K562 (cell line): Measurements from ENCODE around the gene PDCD1. TPM values are rescaled to one million over a fixed set of nuclear protein-coding genes. Genes with fewer than 3 reads are reported as not detected.

Experiments used
- ATAC-seq: fragments of 200-7000 bp; cut with Tn5 transposase; 3 replicates; pipeline ENCODE4 v1.9.1; 2020; ENCODE audit warnings: moderate library complexity
- BruUV-seq: library from RNA; stranded (reverse); fragments of 400-500 nt; replicated peaks from 2 replicates; lab custom pipeline; 2021; lab: Mats Ljungman, UMichigan
- CTCF ChIA-PET: fragments of 300-600 bp; formaldehyde crosslinking; extraction: SDS; loops from one replicate; lab custom pipeline; 2021; ENCODE audit warnings: low intra/inter-chr PET ratio; lab: Yijun Ruan, JAX
- POLR2A ChIA-PET: fragments of 300-600, 350-650 bp; sonication (Branson Sonifier 250); formaldehyde crosslinking; extraction: SDS; loops from one replicate; lab custom pipeline; 2021; ENCODE audit warnings: antibody characterized with exemption, inconsistent platforms; lab: Yijun Ruan, JAX
- DNase-seq, 4 experiments: peaks; one replicate each; pipeline versions ENCODE4 v3.0.0 to v3.0.0-alpha.2; 2011 to 2018; ENCODE audit warnings: low spot score in 3 of 4, mixed read lengths in 3 of 4; ENCODE audit errors: extremely low read depth in 1 of 4
- FAIRE-seq: peaks from 2 replicates; lab custom pipeline; 2011; peaks lifted over from hg19 to GRCh38; lab: Jason Lieb, UNC
- H2AFZ ChIP-seq: 2 replicates; pipeline ENCODE4 v1.6.0; 2011; ENCODE audit warnings: low read depth, low read length, control low read depth, inconsistent platforms
- H3K27ac ChIP-seq: fragments of 200-600 bp; 3 replicates; pipeline ENCODE4 v1.8.0; 2011; ENCODE audit warnings: low read depth, mild to moderate bottlenecking, control low read depth, inconsistent platforms, low read length, moderate library complexity, mixed read lengths; ENCODE audit errors: extremely low read depth
- H3K27me3 ChIP-seq, 2 experiments: fragments of 300-600 bp in 1 of 2; 2 replicates in 1 of 2; 3 replicates in 1 of 2; pipeline versions ENCODE4 v1.6.0 to v1.8.0; 2011; ENCODE audit warnings: inconsistent platforms in 2 of 2, low read length in 2 of 2, mild to moderate bottlenecking in 1 of 2, mixed read lengths in 1 of 2, moderate library complexity in 1 of 2; ENCODE audit not compliant: control insufficient read depth in 2 of 2, insufficient read depth in 2 of 2
- H3K36me3 ChIP-seq: fragments of 300-600 bp; 3 replicates; pipeline ENCODE4 v1.8.0; 2011; ENCODE audit warnings: mild to moderate bottlenecking, low read length, inconsistent platforms; ENCODE audit not compliant: control insufficient read depth, insufficient read depth
- H3K4me1 ChIP-seq, 2 experiments: fragments of 200-600 bp in 1 of 2; replicated peaks in 1 of 2; 2 replicates in 1 of 2; 3 replicates in 1 of 2; pipeline versions ENCODE4 v1.5.1 to v1.8.0; 2011; ENCODE audit warnings: inconsistent platforms in 2 of 2, low read length in 2 of 2, mild to moderate bottlenecking in 1 of 2, mixed read lengths in 1 of 2, moderate library complexity in 1 of 2; ENCODE audit not compliant: control insufficient read depth in 2 of 2, insufficient read depth in 2 of 2
- H3K4me2 ChIP-seq: 2 replicates; pipeline ENCODE4 v1.6.1; 2011; ENCODE audit warnings: low read length, control low read depth, inconsistent platforms, mixed read lengths; ENCODE audit not compliant: insufficient read depth
- H3K4me3 ChIP-seq: fragments of 200-600 bp; sonication (generic), shearing (Covaris generic); 2 replicates; pipeline ENCODE4 v1.5.1; 2016; ENCODE audit warnings: control low read depth, inconsistent platforms
- H3K79me2 ChIP-seq: fragments of 200-600 bp; 3 replicates; pipeline ENCODE4 v1.8.0; 2011; ENCODE audit warnings: low read length, inconsistent platforms; ENCODE audit not compliant: control insufficient read depth, insufficient read depth
- H3K9ac ChIP-seq, 2 experiments: 2 replicates each; pipeline versions ENCODE4 v1.6.0 to v1.6.1; 2011; ENCODE audit warnings: low read depth in 2 of 2, low read length in 2 of 2, control low read depth in 1 of 2, inconsistent platforms in 1 of 2, mild to moderate bottlenecking in 1 of 2, mixed read lengths in 1 of 2; ENCODE audit not compliant: insufficient read depth in 1 of 2
- H3K9me1 ChIP-seq: one replicate; pipeline ENCODE4 v1.6.0; 2011; ENCODE audit warnings: inconsistent platforms, mild to moderate bottlenecking, low read length, moderate library complexity; ENCODE audit not compliant: control insufficient read depth, insufficient read depth
- H3K9me3 ChIP-seq: replicated peaks from 2 replicates; pipeline ENCODE4 v1.5.1; 2011; ENCODE audit warnings: low read depth, low read length, inconsistent platforms; ENCODE audit not compliant: control insufficient read depth, insufficient read depth
- H4K20me1 ChIP-seq: replicated peaks from 2 replicates; pipeline ENCODE4 v1.6.1; 2011; ENCODE audit warnings: low read length, inconsistent platforms, mixed read lengths; ENCODE audit not compliant: control insufficient read depth, insufficient read depth
- ARHGAP35 ChIP-seq: fragments of 450-650 bp; IDR thresholded peaks from 2 replicates; pipeline ENCODE4 v1.6.1; 2018; ENCODE audit not compliant: partially characterized antibody
- MXI1 ChIP-seq: IDR thresholded peaks from 2 replicates; pipeline ENCODE4 v1.6.1; 2011; ENCODE audit warnings: low read depth, mild to moderate bottlenecking, improper control_type of control experiment, low read length
- NKRF ChIP-seq: fragments of 450-650 bp; IDR thresholded peaks from 2 replicates; pipeline ENCODE4 v1.6.1; 2016; ENCODE audit warnings: borderline replicate concordance
- NR4A1 ChIP-seq, 2 experiments: fragments of 250-450 bp in 1 of 2; fragments of 450-650 bp in 1 of 2; sonication (Bioruptor Pico) in 1 of 2; IDR thresholded peaks; 2 replicates each; pipeline versions ENCODE4 v1.4.0 to v1.6.1; 2016 to 2020; ENCODE audit warnings: mild to moderate bottlenecking in 2 of 2, missing compliant biosample characterization in 1 of 2, missing genetic modification characterization in 1 of 2, moderate library complexity in 1 of 2
- PTBP1 ChIP-seq: fragments of 200-400 bp; formaldehyde crosslinking; IDR thresholded peaks from 2 replicates; pipeline ENCODE4 v1.6.1; 2017; ENCODE audit warnings: low read depth, low read length
- RBFOX2 ChIP-seq: fragments of 200-400 bp; formaldehyde crosslinking; IDR thresholded peaks from 2 replicates; pipeline ENCODE4 v1.6.1; 2017; ENCODE audit warnings: low read depth, mild to moderate bottlenecking, low read length, moderate library complexity
- SETDB1 ChIP-seq: IDR thresholded peaks from one replicate; pipeline ENCODE4 v1.6.1; 2012; ENCODE audit warnings: low read length, control low read depth, inconsistent platforms
- TEAD2 ChIP-seq: fragments of 450-650 bp; IDR thresholded peaks from 2 replicates; pipeline ENCODE4 v1.6.1; 2016; ENCODE audit warnings: missing genetic modification characterization, control low read depth, missing compliant biosample characterization
- ZNF24 ChIP-seq: fragments of 450-650 bp; IDR thresholded peaks from 2 replicates; pipeline ENCODE4 v1.6.1; 2016
- ZNF830 ChIP-seq: fragments of 250-450 bp; sonication (Bioruptor Pico); IDR thresholded peaks from 2 replicates; pipeline ENCODE4 v1.5.0; 2021; ENCODE audit warnings: mild to moderate bottlenecking
- WGBS: fragments of 100-300 bp; shearing (Covaris generic); methylation state at CpG from one replicate; pipeline ENCODE4 v1.1.6; 2016; ENCODE audit warnings: low coverage, mixed read lengths; ENCODE audit not compliant: insufficient coverage; ENCODE audit errors: missing lambda C conversion rate; 5-methylcytosine and 5-hydroxymethylcytosine counted together
- in situ Hi-C: fragments of 300-500 bp; cut with MboI; formaldehyde crosslinking; loops from 4 replicates; pipeline ENCODE4 v1.15.0; 2018; ENCODE audit warnings: inconsistent platforms, mixed read lengths
- intact Hi-C: fragments of 100-400 bp; cut with micrococcal nuclease; formaldehyde crosslinking; loops from 2 replicates; pipeline ENCODE4 v1.14.2; 2022
- polyA plus RNA-seq, 8 experiments: library from polyadenylated mRNA; depleted of rRNA in 4 of 8; stranded (reverse) in 5 of 8; unstranded in 3 of 8; fragments of >200 nt; fragmentation: Nextera tagmentation in 2 of 8; fragmentation: Illumina TruSeq in 1 of 8; extraction: Ambion mirVana in 2 of 8; extraction: Trizol in 1 of 8; gene quantifications; 2 replicates each; pipeline versions ENCODE4 v1.2.1 to v1.2.3, GENCODE V29; 2011 to 2014; ENCODE audit warnings: inconsistent platforms in 1 of 8, missing spikeins in 1 of 8
- total RNA-seq, 7 experiments: library from RNA; depleted of rRNA in 6 of 7; stranded (reverse); fragments of >200 nt in 6 of 7; fragmentation: Illumina TruSeq in 2 of 7; extraction: Trizol in 2 of 7; gene quantifications; 2 replicates each; pipeline versions ENCODE4 v1.2.1 to v1.2.3, GENCODE V29; 2011 to 2021; ENCODE audit warnings: low replicate concordance in 1 of 7
- TF ChIP-seq, protein P1 (sequence below), 3 experiments: fragments of 200-800 bp in 1 of 3; fragments of 250-450 bp in 1 of 3; fragments of 450-650 bp in 1 of 3; sonication (Bioruptor Pico) in 1 of 3; sonication (Bioruptor generic) in 1 of 3; formaldehyde crosslinking in 1 of 3; IDR thresholded peaks; 2 replicates each; pipeline versions ENCODE4 v1.6.1 to v1.8.0; 2016 to 2022; ENCODE audit warnings: mild to moderate bottlenecking in 2 of 3, missing genetic modification characterization in 2 of 3, missing compliant biosample characterization in 1 of 3, moderate library complexity in 1 of 3
- TF ChIP-seq, protein P2 (sequence below): fragments of 250-450 bp; sonication (Bioruptor Pico); IDR thresholded peaks from 2 replicates; pipeline ENCODE4 v1.4.0; 2020; ENCODE audit warnings: mild to moderate bottlenecking, moderate library complexity

The PDCD1 gene
- total and polyA plus RNA-seq, 9 of the 15 experiments (the other 6 are each of a cell fraction or from before 2014, with no cell fraction given), result 0.15 to 2.5 (median 1.0) TPM; not detected in 2

DNA sequence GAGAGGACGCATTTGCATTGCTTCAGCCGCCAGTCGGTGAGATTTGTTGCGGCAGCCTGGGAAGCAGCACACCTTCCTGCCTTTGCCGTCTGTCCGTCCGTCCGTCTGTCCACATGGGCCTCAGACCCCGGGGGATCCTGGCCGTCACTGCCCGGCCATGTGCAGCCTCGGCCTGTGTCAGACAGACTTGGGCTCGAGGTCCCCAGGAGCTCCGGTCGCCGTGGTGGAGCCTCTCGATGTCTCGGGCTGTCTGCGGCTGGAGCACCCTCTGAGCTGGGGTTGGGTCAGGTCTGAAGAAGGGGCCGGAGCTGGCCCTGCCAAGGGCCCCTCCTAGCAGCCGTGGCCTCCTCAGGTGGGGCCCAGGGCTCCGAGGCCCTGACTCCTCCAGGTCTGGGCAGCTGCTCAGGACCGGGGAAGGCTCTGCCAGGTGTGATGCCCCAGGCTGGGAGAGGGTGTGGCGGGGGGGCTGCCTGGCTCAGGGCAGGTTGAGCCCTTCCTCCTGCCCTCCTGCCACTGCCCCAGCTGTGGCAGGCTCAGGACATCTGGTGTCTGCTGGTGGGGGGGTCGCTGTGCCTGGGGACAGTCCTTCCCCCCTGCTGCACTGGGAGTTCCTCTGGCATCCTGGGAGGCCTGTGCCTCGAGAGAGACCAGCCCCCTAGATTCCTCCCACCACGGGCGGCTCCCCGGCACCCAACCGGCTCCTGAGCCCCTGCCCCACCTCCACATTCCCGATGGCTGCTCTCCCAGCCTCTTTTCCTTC is 37.9 kb downstream of the PDCD1 start:
- 0 out of 2 replicates have a peak, but pooled peaks cover 3% of the 10 kb centered on the region for H3K9me3 ChIP-seq
- no peaks in the 10 kb centered on the region for H3K36me3 ChIP-seq
- no peaks in the 10 kb centered on the region for H3K79me2 ChIP-seq
- H3K4me2 ChIP-seq, result no peak overlapping the region
- no peak for ATAC-seq
- CTCF ChIA-PET, result no interaction called here
- no peak for TF ChIP-seq TEAD2 (tag)
- no peak for TF ChIP-seq NR4A1 (CRISPR knock-in tag; IDR thresholded peaks at IDR 0.05)
- no peak for TF ChIP-seq NR4A1 (tag; IDR thresholded peaks at IDR 0.05)
- no peak for TF ChIP-seq ZNF24
- TF ChIP-seq PTBP1, result no peak
- TF ChIP-seq, protein P1, sequence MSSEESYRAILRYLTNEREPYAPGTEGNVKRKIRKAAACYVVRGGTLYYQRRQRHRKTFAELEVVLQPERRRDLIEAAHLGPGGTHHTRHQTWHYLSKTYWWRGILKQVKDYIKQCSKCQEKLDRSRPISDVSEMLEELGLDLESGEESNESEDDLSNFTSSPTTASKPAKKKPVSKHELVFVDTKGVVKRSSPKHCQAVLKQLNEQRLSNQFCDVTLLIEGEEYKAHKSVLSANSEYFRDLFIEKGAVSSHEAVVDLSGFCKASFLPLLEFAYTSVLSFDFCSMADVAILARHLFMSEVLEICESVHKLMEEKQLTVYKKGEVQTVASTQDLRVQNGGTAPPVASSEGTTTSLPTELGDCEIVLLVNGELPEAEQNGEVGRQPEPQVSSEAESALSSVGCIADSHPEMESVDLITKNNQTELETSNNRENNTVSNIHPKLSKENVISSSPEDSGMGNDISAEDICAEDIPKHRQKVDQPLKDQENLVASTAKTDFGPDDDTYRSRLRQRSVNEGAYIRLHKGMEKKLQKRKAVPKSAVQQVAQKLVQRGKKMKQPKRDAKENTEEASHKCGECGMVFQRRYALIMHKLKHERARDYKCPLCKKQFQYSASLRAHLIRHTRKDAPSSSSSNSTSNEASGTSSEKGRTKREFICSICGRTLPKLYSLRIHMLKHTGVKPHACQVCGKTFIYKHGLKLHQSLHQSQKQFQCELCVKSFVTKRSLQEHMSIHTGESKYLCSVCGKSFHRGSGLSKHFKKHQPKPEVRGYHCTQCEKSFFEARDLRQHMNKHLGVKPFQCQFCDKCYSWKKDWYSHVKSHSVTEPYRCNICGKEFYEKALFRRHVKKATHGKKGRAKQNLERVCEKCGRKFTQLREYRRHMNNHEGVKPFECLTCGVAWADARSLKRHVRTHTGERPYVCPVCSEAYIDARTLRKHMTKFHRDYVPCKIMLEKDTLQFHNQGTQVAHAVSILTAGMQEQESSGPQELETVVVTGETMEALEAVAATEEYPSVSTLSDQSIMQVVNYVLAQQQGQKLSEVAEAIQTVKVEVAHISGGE (CRISPR knock-in tag; IDR thresholded peaks at IDR 0.05), result no peak
- TF ChIP-seq MXI1, result no peak
- TF ChIP-seq ARHGAP35, result no peak
- no peak for TF ChIP-seq RBFOX2
- TF ChIP-seq, protein P2, sequence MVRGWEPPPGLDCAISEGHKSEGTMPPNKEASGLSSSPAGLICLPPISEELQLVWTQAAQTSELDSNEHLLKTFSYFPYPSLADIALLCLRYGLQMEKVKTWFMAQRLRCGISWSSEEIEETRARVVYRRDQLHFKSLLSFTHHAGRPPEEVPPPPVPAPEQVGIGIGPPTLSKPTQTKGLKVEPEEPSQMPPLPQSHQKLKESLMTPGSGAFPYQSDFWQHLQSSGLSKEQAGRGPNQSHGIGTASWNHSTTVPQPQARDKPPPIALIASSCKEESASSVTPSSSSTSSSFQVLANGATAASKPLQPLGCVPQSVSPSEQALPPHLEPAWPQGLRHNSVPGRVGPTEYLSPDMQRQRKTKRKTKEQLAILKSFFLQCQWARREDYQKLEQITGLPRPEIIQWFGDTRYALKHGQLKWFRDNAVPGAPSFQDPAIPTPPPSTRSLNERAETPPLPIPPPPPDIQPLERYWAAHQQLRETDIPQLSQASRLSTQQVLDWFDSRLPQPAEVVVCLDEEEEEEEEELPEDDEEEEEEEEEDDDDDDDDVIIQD, result no peak
- TF ChIP-seq ZNF830, result no peak
- no peak for TF ChIP-seq NKRF
- no peak for TF ChIP-seq SETDB1
- TF ChIP-seq, all 486 proteins: peak for 0
- FAIRE-seq (no peak), DNase-seq (no peak)
- peak overlapping the region; percentile 45; the same call in 1 of the 2 replicates for H2AFZ ChIP-seq
- intact Hi-C loops (no loop called here), in situ Hi-C loops (no loop called here)
- no peaks in the 10 kb centered on the region for H3K9me1 ChIP-seq
- H3K27me3 ChIP-seq, result no peaks in the 10 kb centered on the region
- H3K9ac ChIP-seq, result no peak overlapping the region
- H3K4me3 ChIP-seq, result no peak overlapping the region
- no peaks in the 10 kb centered on the region for H4K20me1 ChIP-seq
- 66% methylated on average over 14 of the region's 31 CpGs for WGBS
- no peak overlapping the region for H3K27ac ChIP-seq
- BruUV-seq, result no TSS peak
- peaks cover 8 to 57% of the 10 kb centered on the region in 2 experiments; a peak in 4 of 5 replicates for H3K4me1 ChIP-seq
- POLR2A ChIA-PET, result interaction anchor here (0.6 kb wide), 1 partner anchor 1043 kb away, joined by 3 read pairs; no protein-coding TSS in a partner anchor
